Activated CD8-positive, alpha-beta memory T cell treated with anti-CD3 and anti-CD28 coated beads for 1 hour (primary cell): ENCODE data around the gene EYA2.
"Not testable (repeated sequence)": the region's sequence is repeated elsewhere in the genome, so short reads cannot be mapped to it uniquely, and the experiment has no call there.

ENCODE experiments used
- DNase-seq, 2 donors: peaks; one replicate each; pipeline ENCODE4 v3.0.0-alpha.2; 2020; ENCODE audit warnings: low read depth in 1 of 2; ENCODE audit errors: extremely low read depth in 1 of 2

Gene EYA2

GRCh38 chr20:46929902-46930301, 35.3 kb downstream of the EYA2 start:
- no peak for DNase-seq

GRCh38 chr20:46930640-46931339, 36.1 kb downstream of the EYA2 start:
- DNase-seq, result no peak

- DNase-seq, result no peak
Observed at GRCh38 chr20:46931699-46932098, 37.1 kb downstream of the EYA2 start.

DNA sequence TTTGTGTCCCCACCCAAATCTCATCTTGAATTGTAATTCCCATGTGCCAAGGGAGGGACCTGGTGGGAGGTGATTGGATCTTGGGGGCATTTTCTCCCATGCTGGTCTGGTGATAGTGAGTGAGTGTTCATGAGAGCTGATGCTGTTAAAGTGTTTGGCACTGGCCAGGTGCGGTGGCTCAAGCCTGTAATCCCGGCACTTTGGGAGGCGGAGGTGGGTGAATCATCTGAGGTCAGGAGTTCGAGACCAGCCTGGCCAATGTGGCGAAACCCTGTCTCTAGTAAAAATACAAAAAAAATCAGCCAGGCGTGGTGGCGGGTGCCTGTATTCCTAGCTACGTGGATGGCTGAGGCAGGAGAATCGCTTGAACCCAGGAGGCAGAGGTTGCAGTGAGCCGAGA, 37.8 kb downstream of the EYA2 start:
- DNase-seq, result not testable (repeated sequence)

DNA sequence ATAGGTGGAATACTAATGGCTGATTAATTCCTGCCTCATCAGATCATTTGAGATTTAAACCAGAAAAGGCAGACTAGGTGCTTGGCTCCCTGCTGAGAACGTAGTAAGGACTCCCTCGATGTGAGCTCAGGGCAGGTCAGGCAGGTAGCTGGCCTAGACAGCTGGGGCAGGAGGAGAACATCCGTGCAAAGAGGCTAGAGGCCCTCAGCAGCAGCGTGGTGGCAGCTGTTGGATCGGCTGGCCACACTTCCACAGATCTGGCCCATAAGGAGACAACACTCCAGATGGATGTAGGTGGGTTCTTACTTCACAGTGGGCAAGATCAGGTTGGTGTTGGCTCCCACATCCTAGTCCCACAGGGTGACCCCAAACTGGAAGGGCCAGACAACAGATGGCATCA, 38.5 kb downstream of the EYA2 start:
- DNase-seq, result no peak

DNA sequence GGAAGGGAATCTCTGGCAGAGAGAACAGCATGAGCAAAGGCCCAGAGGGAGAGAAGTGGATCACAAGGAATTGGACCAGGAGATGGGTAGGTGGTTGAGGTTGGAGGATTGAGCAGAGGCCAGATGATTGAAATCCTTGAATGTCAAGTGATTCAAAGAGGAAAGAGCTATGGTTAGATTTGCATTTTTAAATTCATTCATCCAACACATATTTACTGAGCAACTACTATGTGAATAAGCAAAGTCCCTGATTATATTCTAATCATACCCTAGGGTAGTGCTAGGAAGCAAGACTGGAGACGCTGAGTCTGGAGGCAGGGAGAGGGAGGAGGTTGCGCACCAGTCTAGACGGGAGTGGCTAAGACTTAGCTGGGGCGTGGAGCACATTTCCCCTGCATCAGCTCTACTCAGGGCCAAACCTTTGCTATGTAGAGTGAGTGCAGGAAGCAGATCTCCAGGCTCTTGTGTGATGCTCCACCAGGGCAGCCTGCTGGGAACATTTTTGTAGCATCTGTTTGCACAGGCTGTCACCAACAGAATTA, 40.2 kb downstream of the EYA2 start:
- DNase-seq, result no peak

DNA sequence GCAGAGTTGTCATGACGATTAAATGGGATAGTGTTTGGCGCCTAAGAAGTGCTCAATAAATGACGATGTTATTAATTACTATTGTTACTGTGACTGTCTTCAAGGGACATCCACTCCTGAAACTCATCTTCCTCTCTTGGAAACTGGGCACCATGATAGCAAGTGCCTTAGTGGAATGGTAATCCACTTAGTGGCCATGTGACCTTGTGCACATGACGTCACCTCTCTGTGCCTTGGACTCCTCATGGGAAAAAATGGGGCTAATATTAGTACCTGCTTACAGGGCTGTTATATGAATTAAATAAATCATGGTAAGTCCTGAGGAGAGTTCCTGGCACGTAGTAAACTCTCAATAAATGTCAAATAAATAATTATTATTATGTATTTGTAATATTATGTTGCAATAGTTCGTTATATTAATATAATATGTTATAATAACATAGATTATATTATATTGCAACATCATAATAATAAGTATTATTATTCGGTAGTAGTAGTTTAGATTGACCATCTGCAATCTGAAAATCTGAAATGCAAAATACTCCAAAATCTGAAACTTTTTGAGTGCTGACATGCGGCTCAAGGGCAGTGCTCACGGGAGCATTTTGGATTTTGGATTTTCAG, 40.9 kb downstream of the EYA2 start:
- DNase-seq, result no peak

DNA sequence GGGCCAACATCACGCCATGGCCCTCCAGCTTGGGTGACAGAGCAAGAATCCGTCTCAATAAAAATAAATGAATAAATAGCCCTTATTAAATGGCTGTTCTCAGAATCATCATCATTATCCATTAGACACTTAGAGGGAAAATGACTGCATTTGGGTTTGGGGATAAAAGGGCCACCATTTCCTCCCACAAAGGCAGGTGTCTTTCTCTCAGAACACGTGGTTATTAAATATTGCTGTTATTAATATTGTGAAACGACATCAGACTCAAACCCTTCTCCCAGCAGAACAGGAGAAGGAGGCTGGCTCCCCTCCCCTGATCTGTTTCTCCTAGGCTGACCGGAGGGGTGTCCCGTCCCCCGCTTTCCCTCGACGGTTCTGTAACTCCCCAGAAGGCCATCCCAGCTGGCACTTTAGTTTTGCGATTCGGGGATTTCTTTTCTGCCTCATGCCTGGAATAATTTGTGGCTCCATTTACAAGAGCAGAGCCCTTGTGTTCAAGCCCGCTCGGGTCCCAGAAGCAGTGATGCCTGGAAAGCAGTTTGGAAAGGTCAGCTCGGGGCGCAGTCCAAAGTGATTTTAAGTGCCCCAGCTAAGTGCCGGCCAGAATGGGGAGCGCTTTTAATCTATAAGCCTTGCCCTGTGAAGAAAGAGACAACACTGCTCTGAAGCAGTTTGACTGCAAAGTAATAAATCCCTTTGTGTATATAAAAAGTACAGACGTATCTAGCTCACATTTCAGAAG, 41.9 kb downstream of the EYA2 start:
- DNase-seq, result no peak

- no peak for DNase-seq
Observed at GRCh38 chr20:46937157-46937523, 42.5 kb downstream of the EYA2 start.

DNA sequence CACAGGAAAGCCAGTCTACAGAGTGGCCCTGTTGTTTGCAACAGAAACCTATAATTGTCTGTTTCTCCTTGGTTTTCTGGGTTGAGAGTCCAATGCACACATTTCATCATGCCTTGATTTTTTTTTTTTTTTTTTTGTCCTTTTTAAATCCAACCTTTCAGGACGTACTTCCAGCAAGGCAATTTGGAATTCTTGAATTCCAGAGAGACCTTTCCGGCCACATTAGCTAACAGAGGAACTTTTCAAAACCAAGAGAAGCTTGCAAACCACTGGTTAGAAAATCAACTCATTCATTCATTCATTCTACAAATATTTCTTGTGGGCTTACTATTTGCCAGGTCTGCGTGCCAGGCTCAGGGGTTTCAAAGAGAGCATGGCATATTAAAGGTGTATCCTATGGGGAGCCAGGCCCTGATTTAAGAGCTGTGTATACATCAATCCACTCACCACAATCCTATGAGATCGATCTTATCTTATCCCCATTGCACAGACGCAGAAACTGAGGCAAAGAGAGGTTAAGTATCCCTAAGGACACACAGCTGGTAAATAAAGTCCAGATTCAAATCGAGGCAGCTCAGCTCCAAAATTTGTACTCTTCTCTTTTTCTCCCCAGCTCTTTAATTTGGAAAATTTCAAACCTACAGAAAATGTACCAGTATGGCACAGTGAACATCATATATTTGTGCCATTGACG, 43.0 kb downstream of the EYA2 start:
- DNase-seq, result no peak

DNA sequence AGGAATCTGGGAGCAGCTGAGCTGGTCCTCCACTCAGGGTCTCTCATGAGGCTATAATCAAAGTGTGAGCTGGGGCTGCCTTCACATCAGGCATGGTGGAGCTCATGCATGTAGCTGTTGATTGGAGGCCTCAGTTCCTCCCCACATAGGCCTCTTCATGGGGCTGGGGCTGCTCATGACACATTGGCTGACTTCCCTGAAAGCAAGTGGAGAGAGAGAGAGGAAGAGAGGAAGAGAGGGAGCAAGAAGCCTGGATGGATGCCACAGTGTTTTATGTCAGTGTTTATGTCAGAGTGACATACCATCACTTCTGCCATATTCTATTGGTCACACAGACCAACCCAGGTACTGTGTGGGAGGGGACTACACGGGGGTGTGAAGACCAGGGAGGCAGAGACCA, 43.8 kb downstream of the EYA2 start:
- DNase-seq, result no peak

- no peak for DNase-seq
Observed at GRCh38 chr20:46939031-46939965, 44.7 kb downstream of the EYA2 start.

- no peak for DNase-seq
Observed at GRCh38 chr20:46940616-46941015, 46.0 kb downstream of the EYA2 start.

DNA sequence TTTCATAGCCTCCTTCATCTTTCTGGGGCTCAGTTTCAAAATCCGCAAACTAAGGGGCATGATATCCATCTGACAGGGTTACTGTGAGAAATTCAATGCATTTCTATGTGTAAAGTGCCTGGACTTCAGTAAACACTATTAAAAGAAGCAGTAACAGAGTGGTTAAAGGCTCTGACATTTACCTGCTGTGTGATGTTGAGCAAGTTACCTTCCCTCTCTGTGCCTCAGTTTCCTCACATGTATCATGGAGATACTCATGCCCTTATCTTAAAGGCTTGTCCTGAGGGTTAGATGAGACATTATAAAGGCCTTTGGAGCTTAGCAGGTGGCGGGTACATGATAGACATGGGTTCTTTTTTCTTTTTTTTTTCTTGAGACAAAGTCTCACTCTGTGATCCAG, 46.8 kb downstream of the EYA2 start:
- DNase-seq, result no peak

DNA sequence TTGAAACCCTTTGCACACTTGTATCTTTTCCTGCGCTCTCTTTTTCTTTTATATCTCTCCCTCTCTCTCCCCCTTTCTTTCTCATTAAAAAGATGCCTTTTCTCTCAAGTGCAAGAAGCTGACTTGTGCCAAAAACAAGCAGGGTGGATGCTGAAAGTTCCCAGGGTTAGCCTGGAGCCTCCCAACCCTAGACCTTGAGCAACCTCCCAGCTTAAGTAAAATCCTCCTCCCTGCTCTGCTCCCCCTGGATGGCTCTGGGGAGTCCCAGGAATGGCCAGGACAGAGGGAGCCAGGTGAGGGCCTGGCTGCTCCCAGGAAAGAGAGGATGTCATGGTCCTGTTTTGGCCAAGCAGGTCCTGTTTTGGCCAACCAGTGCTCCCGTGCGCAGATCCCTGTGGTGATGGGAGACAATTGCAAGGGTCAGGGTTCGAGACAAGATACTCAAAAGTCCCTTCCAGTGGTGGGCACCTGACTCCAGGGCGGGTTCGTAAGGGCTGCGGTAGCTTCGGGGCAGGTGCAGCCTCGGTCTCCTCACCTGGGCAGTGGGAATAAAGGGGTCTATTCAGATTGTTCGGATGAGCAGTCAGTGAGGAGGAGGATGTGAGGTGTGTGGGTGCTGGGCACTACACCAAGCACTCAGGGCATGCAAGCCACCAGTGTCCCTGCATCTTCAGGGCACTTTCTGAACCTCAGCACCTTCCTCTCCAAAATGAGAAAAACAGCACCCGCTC, 49.4 kb downstream of the EYA2 start:
- DNase-seq, result no peak

GRCh38 chr20:46945465-46945864, 50.8 kb downstream of the EYA2 start:
- DNase-seq, result no peak

DNA sequence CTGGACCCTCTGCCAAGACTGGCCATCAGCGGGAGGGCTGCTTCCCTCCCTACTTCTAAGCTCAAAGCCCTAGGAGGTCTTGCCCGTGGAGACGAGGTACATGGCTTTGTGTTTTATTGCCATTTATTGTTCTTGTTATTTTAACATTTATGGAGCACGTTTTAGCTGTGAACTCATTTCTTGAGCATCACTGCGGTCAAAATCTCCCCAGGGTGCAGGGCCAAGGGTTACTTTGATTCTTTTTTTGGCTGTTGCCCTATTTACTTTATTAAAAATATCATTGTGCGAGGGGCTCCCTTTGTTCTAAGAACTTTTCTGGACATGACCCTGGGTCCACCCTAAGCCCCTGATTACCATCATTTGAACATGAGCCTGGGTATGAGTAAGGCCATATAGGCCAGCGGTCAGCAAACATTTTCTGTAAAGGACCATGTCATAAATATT, 51.6 kb downstream of the EYA2 start:
- DNase-seq, result no peak

- no peak for DNase-seq
Observed at GRCh38 chr20:46946796-46947195, 52.2 kb downstream of the EYA2 start.

GRCh38 chr20:46948081-46948480, 53.4 kb downstream of the EYA2 start:
- DNase-seq, result no peak

- DNase-seq, result no peak
Observed at GRCh38 chr20:46951405-46951804, 56.8 kb downstream of the EYA2 start.
